Measurements from ENCODE around the gene AMPH. TPM values are rescaled to one million over a fixed set of nuclear protein-coding genes. Genes with fewer than 3 reads are reported as not detected.
A peak's percentile ranks its signal among the peaks of the same experiment; 100 is the strongest.

AMPH gene
- total RNA-seq, 6 donors from 2014 or later, result 0.61 to 25.1 (median 2.5) TPM

- WGBS, 2 donors, result 90 to 92% methylated on average over 7 of the region's 7 CpGs
- TF ChIP-seq CTCF (IDR thresholded peaks at IDR 0.05), result no peak
- TF ChIP-seq EP300 (IDR thresholded peaks at IDR 0.05), result no peak
- TF ChIP-seq POLR2AphosphoS5 (IDR thresholded peaks at IDR 0.05), result no peak
- TF ChIP-seq POLR2A (IDR thresholded peaks at IDR 0.05), result no peak
- no peaks in the 10 kb centered on the region for H3K36me3 ChIP-seq
- H3K9me3 ChIP-seq, result no peaks in the 10 kb centered on the region
- ATAC-seq (ENCODE audit: low FRiP score in 2 of 2) (no peak), DNase-seq (no peak)
- no peaks in the 10 kb centered on the region for H3K27me3 ChIP-seq
- H3K4me1 ChIP-seq, result no peaks in the 10 kb centered on the region
- no peak overlapping the region for H3K4me3 ChIP-seq
- no peak overlapping the region for H3K27ac ChIP-seq
Observed at GRCh38 chr7:38664972-38665371, 33.8 kb upstream of the AMPH start.

GRCh38 chr7:38660427-38661099 is 29.4 kb upstream of the AMPH start:
- Histone ChIP-seq H3K27ac (no peak overlapping the region), H3K9me3 (no peaks in the 10 kb centered on the region), H3K36me3 (no peaks in the 10 kb centered on the region), H3K27me3 (no peaks in the 10 kb centered on the region), H3K4me1 (no peaks in the 10 kb centered on the region), H3K4me3 (no peak overlapping the region)
- ATAC-seq (ENCODE audit: low FRiP score in 2 of 2) (peak in 1 of 2 donors; percentile 79), DNase-seq (peak in 1 of 2 donors; percentile 60)
- WGBS, 2 donors, result 30 to 43% methylated on average over 6 of the region's 6 CpGs
- TF ChIP-seq POLR2AphosphoS5 (IDR thresholded peaks at IDR 0.05) (no peak), CTCF (IDR thresholded peaks at IDR 0.05) (peak; percentile 24 to 51 (median 44)), POLR2A (IDR thresholded peaks at IDR 0.05) (no peak), EP300 (IDR thresholded peaks at IDR 0.05) (no peak)

- Histone ChIP-seq H3K27ac (peak overlapping the region in 1 of 4 donors; percentile 52), H3K27me3 (no peaks in the 10 kb centered on the region), H3K36me3 (no peaks in the 10 kb centered on the region), H3K4me1 (no peaks in the 10 kb centered on the region), H3K4me3 (no peak overlapping the region), H3K9me3 (no peaks in the 10 kb centered on the region)
- ATAC-seq (ENCODE audit: low FRiP score in 2 of 2) (no peak), DNase-seq (no peak)
- TF ChIP-seq POLR2AphosphoS5 (IDR thresholded peaks at IDR 0.05) (no peak), POLR2A (IDR thresholded peaks at IDR 0.05) (no peak), CTCF (IDR thresholded peaks at IDR 0.05) (no peak), EP300 (IDR thresholded peaks at IDR 0.05) (no peak)
- WGBS, 2 donors, result 91 to 95% methylated on average over 2 to 6 of the region's 6 CpGs
Observed at GRCh38 chr7:38659931-38660330, 28.8 kb upstream of the AMPH start.

- Histone ChIP-seq H3K4me3 (no peak overlapping the region), H3K4me1 (no peaks in the 10 kb centered on the region)
- 85 to 86% methylated on average over 2 of the region's 2 CpGs for WGBS, 2 donors
Observed at GRCh38 chr7:38658921-38659320, 27.7 kb upstream of the AMPH start.

More at GRCh38 chr7:38658921-38659320, 27.7 kb upstream of the AMPH start:
- Histone ChIP-seq H3K9me3 (no peaks in the 10 kb centered on the region), H3K27me3 (no peaks in the 10 kb centered on the region), H3K27ac (peak overlapping the region in 2 of 4 donors; percentile 10 to 38), H3K36me3 (no peaks in the 10 kb centered on the region)
- DNase-seq (no peak), ATAC-seq (ENCODE audit: low FRiP score in 2 of 2) (no peak)
- no peak for TF ChIP-seq CTCF (IDR thresholded peaks at IDR 0.05)
- no peak for TF ChIP-seq POLR2A (IDR thresholded peaks at IDR 0.05)
- TF ChIP-seq POLR2AphosphoS5 (IDR thresholded peaks at IDR 0.05), result no peak
- no peak for TF ChIP-seq EP300 (IDR thresholded peaks at IDR 0.05)

Measured in upper lobe of left lung (tissue), 6 donors.